Esophagus squamous epithelium (tissue), 4 donors: Measurements from ENCODE around the gene NUDT16L1.

Experiments used
- POLR2A ChIP-seq, 4 donors: fragments of 450-650 bp; IDR thresholded peaks; one replicate each; pipeline ENCODE4 v1.6.1; 2017; ENCODE audit warnings: antibody characterized with exemption in 4 of 4, mild to moderate bottlenecking in 4 of 4, moderate library complexity in 3 of 4
- TF ChIP-seq, protein P1 (sequence below), 6 experiments: fragments of 450-650 bp in 4 of 6; fragments of 200-600 bp in 2 of 6; sonication (generic) in 2 of 6; IDR thresholded peaks; one replicate each; pipeline ENCODE4 v1.5.1; 2016 to 2019; ENCODE audit warnings: antibody characterized with exemption in 6 of 6, mild to moderate bottlenecking in 4 of 6, moderate library complexity in 4 of 6

DNA sequence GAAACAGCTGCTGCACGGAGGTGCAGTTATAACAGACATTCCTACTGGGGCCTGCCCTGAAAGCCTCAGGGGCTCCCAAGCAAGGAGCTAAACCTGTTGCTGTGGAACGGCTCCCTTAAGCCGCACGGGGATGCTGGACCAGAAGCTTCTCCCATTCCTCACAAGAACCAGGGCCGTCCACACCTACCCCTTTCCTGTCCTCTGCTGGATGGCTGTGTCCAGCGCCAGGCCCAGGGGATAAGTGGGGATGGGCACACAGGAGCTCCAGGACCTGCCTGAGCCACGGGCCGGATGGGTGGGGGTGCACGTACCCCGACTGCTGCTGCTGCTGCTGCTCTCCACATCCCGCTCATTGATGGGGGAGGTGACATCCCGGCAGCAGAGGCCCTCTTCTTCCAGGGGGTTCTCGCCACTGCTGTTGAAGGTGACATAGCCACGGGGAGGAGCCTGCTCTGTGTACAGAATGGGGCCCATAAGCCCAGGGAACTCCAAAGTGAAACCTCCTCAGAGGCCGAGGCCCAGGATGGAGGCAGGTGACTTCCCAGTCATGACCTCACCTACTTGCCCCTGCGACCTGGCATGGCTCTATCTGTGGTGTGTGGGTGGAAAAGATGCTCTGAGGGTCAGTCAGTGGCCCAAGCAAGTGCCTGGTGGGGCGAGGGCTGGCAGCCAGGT is 8.6 kb downstream of the NUDT16L1 start:
- TF ChIP-seq, protein P1, sequence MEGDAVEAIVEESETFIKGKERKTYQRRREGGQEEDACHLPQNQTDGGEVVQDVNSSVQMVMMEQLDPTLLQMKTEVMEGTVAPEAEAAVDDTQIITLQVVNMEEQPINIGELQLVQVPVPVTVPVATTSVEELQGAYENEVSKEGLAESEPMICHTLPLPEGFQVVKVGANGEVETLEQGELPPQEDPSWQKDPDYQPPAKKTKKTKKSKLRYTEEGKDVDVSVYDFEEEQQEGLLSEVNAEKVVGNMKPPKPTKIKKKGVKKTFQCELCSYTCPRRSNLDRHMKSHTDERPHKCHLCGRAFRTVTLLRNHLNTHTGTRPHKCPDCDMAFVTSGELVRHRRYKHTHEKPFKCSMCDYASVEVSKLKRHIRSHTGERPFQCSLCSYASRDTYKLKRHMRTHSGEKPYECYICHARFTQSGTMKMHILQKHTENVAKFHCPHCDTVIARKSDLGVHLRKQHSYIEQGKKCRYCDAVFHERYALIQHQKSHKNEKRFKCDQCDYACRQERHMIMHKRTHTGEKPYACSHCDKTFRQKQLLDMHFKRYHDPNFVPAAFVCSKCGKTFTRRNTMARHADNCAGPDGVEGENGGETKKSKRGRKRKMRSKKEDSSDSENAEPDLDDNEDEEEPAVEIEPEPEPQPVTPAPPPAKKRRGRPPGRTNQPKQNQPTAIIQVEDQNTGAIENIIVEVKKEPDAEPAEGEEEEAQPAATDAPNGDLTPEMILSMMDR (IDR thresholded peaks at IDR 0.05): no peak
- TF ChIP-seq POLR2A (IDR thresholded peaks at IDR 0.05): no peak
